T-cell (primary cell): ENCODE results near the gene RAB3B. TPM values are rescaled to one million over a fixed set of nuclear protein-coding genes. Genes with fewer than 3 reads are reported as not detected.

Experiments
- ATAC-seq, 4 experiments: fragments of 200-7000 bp in 3 of 4; fragments of 150-1000 bp in 1 of 4; cut with Tn5 transposase; replicated peaks in 1 of 4; 1 replicate in 3 of 4; 2 replicates in 1 of 4; pipeline ENCODE4 v1.10.0; 2021; ENCODE audit warnings: moderate library complexity in 3 of 4, mild to moderate bottlenecking in 2 of 4, moderate number of reproducible peaks in 1 of 4
- CTCF ChIA-PET, 2 donors: fragments of 300-600 bp; sonication (Branson Sonifier 250); formaldehyde crosslinking; loops; one replicate each; lab custom pipeline; 2022; ENCODE audit warnings: antibody characterized with exemption in 2 of 2; lab: Charles Lee
- POLR2A ChIA-PET, 2 donors: fragments of 300-600 bp; sonication (Branson Sonifier 250); formaldehyde crosslinking; loops; one replicate each; lab custom pipeline; 2022; ENCODE audit warnings: antibody characterized with exemption in 2 of 2; lab: Charles Lee
- DNase-seq, 35 experiments: peaks; one replicate each; pipeline versions ENCODE4 v3.0.0 to v3.0.0-alpha.2; 2013 to 2023
- H3K27ac ChIP-seq: one replicate; pipeline ENCODE4 v1.5.1; 2013; ENCODE audit warnings: low read length
- H3K27me3 ChIP-seq, 2 experiments: replicated peaks in 1 of 2; 1 replicate in 1 of 2; 2 replicates in 1 of 2; pipeline versions ENCODE4 v1.6.1 to v1.7.0; 2013; ENCODE audit warnings: low read length in 1 of 2, mixed read lengths in 1 of 2; ENCODE audit not compliant: control insufficient read depth in 2 of 2, insufficient read depth in 2 of 2; ENCODE audit errors: extremely low read depth in 1 of 2
- H3K36me3 ChIP-seq, 2 donors: 1 replicate in 1 of 2; 2 replicates in 1 of 2; pipeline versions ENCODE4 v1.6.1 to v1.7.0; 2013; ENCODE audit warnings: low read length in 1 of 2; ENCODE audit not compliant: control insufficient read depth in 2 of 2, insufficient read depth in 1 of 2; ENCODE audit errors: extremely low read depth in 1 of 2
- H3K4me1 ChIP-seq, 2 experiments: 1 replicate in 1 of 2; 2 replicates in 1 of 2; pipeline versions ENCODE4 v1.6.1 to v1.7.0; 2013; ENCODE audit warnings: low read length in 2 of 2, mixed read lengths in 1 of 2; ENCODE audit not compliant: insufficient read depth in 2 of 2, control insufficient read depth in 1 of 2; ENCODE audit errors: extremely low read depth in 1 of 2
- H3K4me3 ChIP-seq, 2 donors: 1 replicate in 1 of 2; 2 replicates in 1 of 2; pipeline versions ENCODE4 v1.5.1 to v1.7.0; 2013; ENCODE audit warnings: mild to moderate bottlenecking in 2 of 2, low read length in 1 of 2, moderate library complexity in 1 of 2; ENCODE audit not compliant: control insufficient read depth in 1 of 2; ENCODE audit errors: extremely low read depth in 1 of 2
- H3K9me3 ChIP-seq: 2 replicates; pipeline ENCODE4 v1.7.0; 2013
- H3K27ac Mint-ChIP-seq, 2 donors: one replicate each; pipeline ENCODE4 v1.8.0; 2020 to 2021; ENCODE audit warnings: mild to moderate bottlenecking in 2 of 2, mixed read lengths in 2 of 2
- H3K27me3 Mint-ChIP-seq, 2 donors: one replicate each; pipeline ENCODE4 v1.8.0; 2021 to 2022; ENCODE audit warnings: mixed read lengths in 2 of 2
- H3K36me3 Mint-ChIP-seq: one replicate; pipeline ENCODE4 v1.8.0; 2021; ENCODE audit warnings: mixed read lengths
- H3K4me1 Mint-ChIP-seq, 3 donors: one replicate each; pipeline ENCODE4 v1.8.0; 2020 to 2022; ENCODE audit warnings: mixed read lengths in 3 of 3, mild to moderate bottlenecking in 1 of 3
- H3K4me3 Mint-ChIP-seq, 3 donors: one replicate each; pipeline ENCODE4 v1.8.0; 2020 to 2022; ENCODE audit warnings: mild to moderate bottlenecking in 3 of 3, mixed read lengths in 3 of 3, moderate library complexity in 3 of 3
- H3K9me3 Mint-ChIP-seq, 3 donors: one replicate each; pipeline ENCODE4 v1.8.0; 2020 to 2022; ENCODE audit warnings: mixed read lengths in 3 of 3
- WGBS: methylation state at CpG from one replicate; pipeline ENCODE4 v1.1.5; 2013; ENCODE audit warnings: missing lambda C conversion rate; ENCODE audit not compliant: insufficient coverage; 5-methylcytosine and 5-hydroxymethylcytosine counted together
- total RNA-seq, 35 experiments: library from RNA in 6 of 35; stranded (reverse) in 6 of 35; fragments of 120-200 nt in 1 of 35; gene quantifications; one replicate each; pipeline versions ENCODE4 v1.2.1 to v1.2.4 and lab custom pipeline; 2013 to 2026

The RAB3B gene
- total RNA-seq, 5 donors from 2014 or later (not counting 1 experiment from before 2014, with no cell fraction given) = 0.02 to 0.18 (median 0.06) TPM; not detected in 1

- POLR2A ChIA-PET = no interaction called here
- no peaks in the 10 kb centered on the region for H3K9me3 ChIP-seq
- no peaks in the 10 kb centered on the region for H3K4me1 ChIP-seq
- Mint-ChIP-seq H3K36me3 (no peaks in the 10 kb centered on the region), H3K4me1 (no peaks in the 10 kb centered on the region), H3K4me3 (no peak overlapping the region), H3K27ac (no peak overlapping the region), H3K27me3 (peaks cover 15 to 24% of the 10 kb centered on the region in 2 donors), H3K9me3 (no peaks in the 10 kb centered on the region)
- peaks cover 2 to 14% of the 10 kb centered on the region in 2 experiments for H3K27me3 ChIP-seq
- H3K27ac ChIP-seq = no peak overlapping the region
- H3K36me3 ChIP-seq = no peaks in the 10 kb centered on the region
- 76% methylated on average over 4 of the region's 5 CpGs for WGBS
- H3K4me3 ChIP-seq = no peak overlapping the region
- CTCF ChIA-PET = no interaction called here
- no peak for DNase-seq
- ATAC-seq = no peak
Measured at GRCh38 chr1:51997974-51998382, 7.5 kb upstream of the RAB3B start.

- POLR2A ChIA-PET = no interaction called here
- peak overlapping the region; percentile 41 to 84 (median 53) for H3K4me3 Mint-ChIP-seq
- 39% methylated on average over 20 of the region's 47 CpGs for WGBS
- peak overlapping the region in 1 of 2 donors; percentile 41 for H3K4me3 ChIP-seq
- H3K36me3 ChIP-seq = no peaks in the 10 kb centered on the region
- no peaks in the 10 kb centered on the region for H3K9me3 Mint-ChIP-seq
- peaks cover 12 to 26% (median 22%) of the 10 kb centered on the region in 3 donors for H3K4me1 Mint-ChIP-seq
- H3K9me3 ChIP-seq = no peaks in the 10 kb centered on the region
- no peak overlapping the region for H3K27ac ChIP-seq
- no peaks in the 10 kb centered on the region for H3K36me3 Mint-ChIP-seq
- H3K27ac Mint-ChIP-seq = no peak overlapping the region
- H3K27me3 Mint-ChIP-seq = peaks cover 31 to 37% of the 10 kb centered on the region in 2 donors
- H3K27me3 ChIP-seq = peaks cover 15 to 34% of the 10 kb centered on the region in 2 experiments
- peaks cover 3 to 8% of the 10 kb centered on the region in 2 experiments for H3K4me1 ChIP-seq
- DNase-seq = peak in 5 of 35 experiments; percentile 0 to 14 (median 2)
- ATAC-seq = no peak
- CTCF ChIA-PET = interaction anchor here in 1 of 2 donors (0.7 kb wide), 1 partner anchor 18 kb away, joined by 4 read pairs; no protein-coding TSS in a partner anchor
Measured at GRCh38 chr1:51989582-51990477, 670 bp downstream of the RAB3B start.

GRCh38 chr1:51988254-51988653 is 2.2 kb downstream of the RAB3B start:
- Mint-ChIP-seq H3K27ac (no peak overlapping the region), H3K27me3 (peaks cover 22 to 30% of the 10 kb centered on the region in 2 donors), H3K9me3 (no peaks in the 10 kb centered on the region), H3K4me1 (peaks cover 12 to 26% (median 22%) of the 10 kb centered on the region in 3 donors), H3K36me3 (no peaks in the 10 kb centered on the region), H3K4me3 (peak overlapping the region in 2 of 3 donors; percentile 25 to 39)
- Histone ChIP-seq H3K36me3 (no peaks in the 10 kb centered on the region), H3K4me1 (peaks cover 3 to 8% of the 10 kb centered on the region in 2 experiments), H3K9me3 (no peaks in the 10 kb centered on the region), H3K27me3 (peaks cover 13 to 28% of the 10 kb centered on the region in 2 experiments), H3K4me3 (no peak overlapping the region), H3K27ac (no peak overlapping the region)
- ATAC-seq (no peak), DNase-seq (no peak)
- ChIA-PET POLR2A (no interaction called here), CTCF (no interaction called here)

- H3K27ac Mint-ChIP-seq = no peak overlapping the region
- ChIA-PET POLR2A (no interaction called here), CTCF (no interaction called here)
- Histone ChIP-seq H3K27ac (no peak overlapping the region), H3K27me3 (peaks cover 3 to 14% of the 10 kb centered on the region in 2 experiments), H3K9me3 (no peaks in the 10 kb centered on the region), H3K36me3 (no peaks in the 10 kb centered on the region), H3K4me3 (no peak overlapping the region), H3K4me1 (peaks cover 3 to 8% of the 10 kb centered on the region in 2 experiments)
- DNase-seq = no peak
- no peak for ATAC-seq
- H3K9me3 Mint-ChIP-seq = no peaks in the 10 kb centered on the region
- no peak overlapping the region for H3K4me3 Mint-ChIP-seq
- 100% methylated on average over 2 of the region's 4 CpGs for WGBS
- H3K4me1 Mint-ChIP-seq = peaks cover 9 to 26% (median 18%) of the 10 kb centered on the region in 3 donors
- peaks cover 8 to 14% of the 10 kb centered on the region in 2 donors for H3K27me3 Mint-ChIP-seq
- H3K36me3 Mint-ChIP-seq = no peaks in the 10 kb centered on the region
Measured at GRCh38 chr1:51986718-51987117, 3.8 kb downstream of the RAB3B start.

- H3K4me3 ChIP-seq = no peak overlapping the region
- no peaks in the 10 kb centered on the region for H3K9me3 ChIP-seq
- Mint-ChIP-seq H3K36me3 (no peaks in the 10 kb centered on the region), H3K4me3 (no peak overlapping the region), H3K4me1 (no peaks in the 10 kb centered on the region), H3K27ac (no peak overlapping the region), H3K27me3 (no peaks in the 10 kb centered on the region), H3K9me3 (no peaks in the 10 kb centered on the region)
- ATAC-seq = no peak
- no CpG with 5 or more reads among the region's 3 CpGs for WGBS
- no peaks in the 10 kb centered on the region for H3K27me3 ChIP-seq
- no peaks in the 10 kb centered on the region for H3K36me3 ChIP-seq
- H3K4me1 ChIP-seq = no peaks in the 10 kb centered on the region
- H3K27ac ChIP-seq = no peak overlapping the region
- no peak for DNase-seq
- POLR2A ChIA-PET = no interaction called here
- CTCF ChIA-PET = no interaction called here
Measured at GRCh38 chr1:51982161-51982560, 8.3 kb downstream of the RAB3B start.

GRCh38 chr1:51981555-51981954 is 8.9 kb downstream of the RAB3B start:
- CTCF ChIA-PET = interaction anchor here in 1 of 2 donors (0.6 kb wide), 1 partner anchor 14 kb away, joined by 4 read pairs; no protein-coding TSS in a partner anchor
- no peaks in the 10 kb centered on the region for H3K4me1 Mint-ChIP-seq
- no peaks in the 10 kb centered on the region for H3K36me3 ChIP-seq
- POLR2A ChIA-PET = interaction anchor here in 1 of 2 donors (0.6 kb wide), 1 partner anchor 1059 kb away, joined by 7 read pairs; no protein-coding TSS in a partner anchor
- H3K4me3 ChIP-seq = no peak overlapping the region
- no peaks in the 10 kb centered on the region for H3K27me3 Mint-ChIP-seq
- no peaks in the 10 kb centered on the region for H3K4me1 ChIP-seq
- H3K4me3 Mint-ChIP-seq = no peak overlapping the region
- no peak overlapping the region for H3K27ac Mint-ChIP-seq
- no peak for ATAC-seq
- no peaks in the 10 kb centered on the region for H3K27me3 ChIP-seq
- no CpG with 5 or more reads among the region's 1 CpG for WGBS
- no peak overlapping the region for H3K27ac ChIP-seq
- no peaks in the 10 kb centered on the region for H3K9me3 ChIP-seq
- no peak for DNase-seq
- H3K36me3 Mint-ChIP-seq = no peaks in the 10 kb centered on the region
- no peaks in the 10 kb centered on the region for H3K9me3 Mint-ChIP-seq
